ENCODE results near the gene DPYSL4. TPM values are rescaled to one million over a fixed set of nuclear protein-coding genes. Genes with fewer than 3 reads are reported as not detected.
"Not testable (repeated sequence)": the region's sequence is repeated elsewhere in the genome, so short reads cannot be mapped to it uniquely, and the experiment has no call there.

DPYSL4 gene
- polyA plus RNA-seq, 10 donors = 1.6 to 4.9 (median 3.5) TPM

- DNase-seq = no peak
Measured at GRCh38 chr10:132206806-132207535, 20.2 kb downstream of the DPYSL4 start.

DNA sequence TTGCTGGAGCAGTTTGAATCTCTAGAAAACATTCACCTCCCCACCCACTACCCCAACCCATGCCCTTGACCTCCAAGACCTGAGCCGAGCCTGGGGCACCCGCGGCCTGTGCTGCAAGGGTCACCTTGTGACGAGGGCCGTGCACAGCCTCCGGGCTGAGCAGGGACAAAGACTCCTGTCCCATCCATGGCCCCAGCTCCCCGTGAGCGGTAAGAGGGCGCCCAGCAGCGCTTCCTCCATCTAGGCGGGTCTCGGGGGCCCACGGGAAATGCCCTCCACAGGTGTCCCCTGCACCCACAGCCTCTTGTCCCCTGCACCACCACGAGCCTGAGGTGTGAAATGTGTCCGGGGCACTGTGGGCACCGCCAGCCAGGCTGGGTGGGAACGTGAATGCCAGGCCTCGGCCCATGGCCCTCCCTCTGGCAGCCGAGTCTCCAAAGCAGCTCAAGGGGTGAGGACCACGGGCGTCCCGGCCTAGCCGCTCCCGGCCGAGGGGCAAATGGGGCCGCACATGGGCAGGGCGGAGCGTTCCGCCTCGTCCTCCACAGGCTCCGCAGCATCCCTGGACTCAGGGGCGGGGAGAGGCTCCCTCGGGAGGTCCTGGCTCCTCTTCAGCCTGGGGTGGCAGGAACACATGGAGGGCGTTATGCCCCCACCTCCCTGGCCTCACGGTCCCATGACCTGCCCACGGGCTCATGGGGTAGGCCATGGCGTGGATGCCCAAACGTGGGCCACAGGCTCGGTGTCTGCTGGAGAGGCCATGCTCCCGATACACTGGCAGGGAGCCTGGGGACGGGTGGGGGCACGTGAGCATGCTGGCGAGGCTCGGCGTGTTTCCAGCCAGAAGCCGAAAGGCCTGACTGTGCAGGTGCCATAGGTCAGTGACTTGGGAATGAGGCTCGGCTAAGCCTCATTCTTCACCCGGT, 21.1 kb downstream of the DPYSL4 start:
- no peak for DNase-seq

DNA sequence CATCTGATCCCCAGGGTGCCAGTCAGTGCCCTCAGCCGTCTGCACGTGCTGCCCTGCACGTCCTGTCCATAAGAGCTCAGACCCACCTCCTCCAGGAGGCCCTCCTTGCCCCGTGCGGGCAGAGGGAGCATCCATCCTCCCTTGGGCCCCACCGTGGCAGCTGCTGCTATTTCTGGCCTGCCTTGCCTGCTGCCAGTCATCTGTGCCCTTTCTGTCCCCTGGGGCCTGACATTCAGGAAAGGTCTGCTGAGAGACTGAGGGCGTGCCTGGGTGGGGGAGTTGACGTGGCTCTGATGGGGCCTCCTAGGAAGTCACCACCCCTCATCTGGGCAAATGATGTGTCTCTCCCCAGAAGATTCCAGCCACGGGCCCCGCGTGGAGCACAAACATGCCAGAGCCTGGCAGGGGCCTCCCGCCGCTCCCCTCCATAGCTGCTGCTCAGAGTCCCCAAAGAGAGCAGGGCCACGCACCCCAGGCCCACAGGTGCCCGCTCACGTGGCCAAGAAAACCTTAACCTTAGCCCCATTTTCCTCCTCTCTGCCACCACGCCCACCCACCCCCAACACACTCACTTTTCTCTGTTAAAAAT, 21.8 kb downstream of the DPYSL4 start:
- peak; percentile 24 to 33 (median 30) for DNase-seq

- DNase-seq = no peak
Measured at GRCh38 chr10:132209130-132209529, 22.4 kb downstream of the DPYSL4 start.

DNA sequence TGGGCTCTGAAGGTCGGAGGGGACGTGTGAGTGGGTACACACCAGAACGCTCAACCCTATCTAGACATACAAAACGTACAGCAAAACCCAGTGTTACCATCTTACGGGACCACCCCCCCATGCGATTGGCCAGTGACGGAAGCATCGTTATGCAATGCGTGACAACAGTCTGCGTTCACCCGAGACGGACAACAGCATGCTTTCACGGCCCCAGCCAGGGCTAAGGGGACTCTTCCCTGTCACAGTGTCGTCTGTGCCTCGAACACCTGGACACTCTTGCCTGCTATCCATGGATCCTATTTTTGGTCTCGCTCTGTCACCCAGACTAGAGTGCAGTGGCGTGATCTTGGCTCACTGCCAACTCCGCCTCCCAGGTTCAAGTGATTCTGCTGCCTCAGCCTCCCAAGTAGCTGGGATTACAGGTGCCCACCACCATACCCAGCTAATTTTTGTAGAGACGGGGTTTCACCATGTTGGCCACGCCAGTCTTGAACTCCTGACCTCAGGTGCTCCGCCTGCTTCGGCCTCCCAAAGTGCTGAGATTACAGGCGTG, 23.3 kb downstream of the DPYSL4 start:
- no peak for DNase-seq

DNA sequence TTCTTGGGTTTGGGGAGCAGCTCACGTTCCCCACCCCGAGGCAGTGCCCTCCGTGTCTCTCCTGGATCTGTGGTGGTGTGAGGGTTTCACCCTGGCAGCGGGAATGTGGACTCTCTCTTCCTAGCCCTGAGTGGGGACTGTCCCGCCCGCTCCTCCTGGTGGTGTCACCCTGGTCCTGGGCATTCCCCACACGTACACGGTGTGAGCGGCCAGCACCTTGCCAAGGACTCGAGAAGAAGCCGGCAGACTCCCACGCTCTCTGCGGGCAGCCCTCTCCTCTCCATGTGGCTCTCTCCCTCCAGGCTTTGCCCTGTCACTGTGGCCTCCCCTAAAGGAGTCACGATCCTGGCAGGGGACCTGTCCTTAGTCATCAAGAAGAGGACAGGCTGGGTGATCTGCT, 24.0 kb downstream of the DPYSL4 start:
- no peak for DNase-seq

DNA sequence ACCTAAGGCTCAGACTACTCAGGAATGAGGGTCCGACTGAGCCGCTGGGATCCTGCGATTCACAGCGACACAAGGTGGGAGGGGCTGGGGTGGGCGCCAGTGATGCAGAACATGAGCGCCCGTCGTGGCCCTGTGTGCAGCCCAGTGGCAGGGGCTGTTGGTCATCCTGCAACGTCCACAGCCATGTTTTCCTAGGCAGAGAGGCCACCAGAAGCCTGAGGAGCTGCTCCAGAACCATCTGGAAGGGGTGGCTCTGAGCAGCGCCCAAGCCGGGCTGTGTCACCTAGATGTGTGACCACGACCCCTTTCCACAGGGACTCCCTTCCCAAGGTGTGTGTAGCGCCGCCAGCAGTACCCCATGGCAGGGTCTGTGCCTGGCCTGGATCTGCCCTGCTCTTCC, 24.5 kb downstream of the DPYSL4 start:
- DNase-seq = no peak

GRCh38 chr10:132212816-132213215, 26.1 kb downstream of the DPYSL4 start:
- no peak for DNase-seq

- no peak for DNase-seq
Measured at GRCh38 chr10:132213917-132214316, 27.2 kb downstream of the DPYSL4 start.

DNA sequence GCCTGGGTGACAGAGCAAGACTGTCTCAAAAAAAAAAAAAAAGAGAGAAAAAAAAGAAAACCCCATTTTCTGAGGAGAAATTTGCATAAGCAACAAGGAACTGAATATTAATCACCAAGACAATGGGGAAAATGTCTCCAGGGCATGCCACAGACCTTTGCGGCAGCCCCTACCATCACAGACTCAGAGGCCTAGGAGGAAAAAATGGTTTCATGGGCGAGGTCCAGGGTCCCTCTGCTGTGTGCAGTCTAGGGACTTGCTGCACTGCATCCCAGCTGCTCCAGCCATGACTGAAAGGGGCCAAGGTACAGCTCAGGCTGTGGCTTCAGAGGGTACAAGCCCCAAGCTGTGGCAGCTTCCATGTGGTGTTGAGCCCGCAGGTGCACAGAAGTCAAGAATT, 29.7 kb downstream of the DPYSL4 start:
- DNase-seq = not testable (repeated sequence)

- no peak for DNase-seq
Measured at GRCh38 chr10:132219486-132219885, 32.7 kb downstream of the DPYSL4 start.

DNA sequence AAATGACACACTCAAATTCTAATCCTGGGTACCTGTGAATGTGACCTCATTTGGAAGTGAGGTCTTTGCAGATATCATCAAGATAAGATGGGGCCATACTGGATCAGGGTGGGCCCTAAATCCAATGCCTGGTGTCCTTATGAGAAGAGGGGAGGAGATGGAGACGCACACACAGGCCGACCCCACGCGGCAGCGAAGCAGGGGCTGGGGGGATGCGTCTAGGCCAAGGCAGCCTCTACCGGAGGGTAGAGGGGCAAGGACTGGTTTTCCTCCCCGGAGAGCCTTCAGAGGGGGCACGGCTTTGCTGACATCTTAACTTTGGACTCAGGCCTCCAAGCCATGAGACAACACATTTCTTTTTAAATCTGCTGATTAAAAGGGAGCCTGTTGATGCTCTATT, 33.3 kb downstream of the DPYSL4 start:
- no peak for DNase-seq

DNA sequence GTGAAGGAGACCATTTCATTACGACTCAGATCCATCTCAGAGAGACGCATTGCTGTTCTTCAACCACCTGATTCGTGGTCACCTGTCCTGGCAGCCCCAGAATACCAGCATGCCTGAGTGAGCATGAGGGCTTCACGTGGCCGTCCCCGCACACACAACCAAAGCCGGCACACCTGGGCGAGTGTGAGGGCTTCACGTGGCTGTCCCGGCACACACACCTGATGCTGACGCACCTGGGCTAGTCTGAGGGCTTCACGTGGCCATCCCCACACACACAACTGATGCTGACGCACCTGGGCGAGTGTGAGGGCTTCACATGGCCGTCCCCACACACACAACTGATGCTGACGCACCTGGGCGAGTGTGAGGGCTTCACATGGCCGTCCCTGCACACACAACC, 34.2 kb downstream of the DPYSL4 start:
- DNase-seq = not testable (repeated sequence)

DNA sequence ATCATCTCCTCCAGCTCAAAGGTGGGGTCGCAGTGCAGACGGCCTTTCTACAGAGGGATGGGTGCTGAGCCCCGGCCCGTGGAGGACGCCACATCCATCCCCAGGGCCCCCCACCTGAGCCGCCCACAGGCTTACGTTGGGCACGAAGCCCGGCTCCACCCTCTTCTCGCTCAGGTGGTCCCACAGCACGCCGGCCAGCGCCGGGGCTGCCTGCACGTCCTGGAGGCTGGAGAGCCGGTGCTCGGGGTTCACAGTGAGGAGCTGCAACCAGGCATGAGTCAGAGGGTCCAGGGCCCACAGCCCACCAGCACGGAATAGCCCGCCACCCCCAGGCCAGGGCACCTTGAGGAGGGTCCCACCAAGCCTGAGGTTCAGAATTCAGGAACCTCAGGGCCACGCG, 36.0 kb downstream of the DPYSL4 start:
- no peak for DNase-seq

DNA sequence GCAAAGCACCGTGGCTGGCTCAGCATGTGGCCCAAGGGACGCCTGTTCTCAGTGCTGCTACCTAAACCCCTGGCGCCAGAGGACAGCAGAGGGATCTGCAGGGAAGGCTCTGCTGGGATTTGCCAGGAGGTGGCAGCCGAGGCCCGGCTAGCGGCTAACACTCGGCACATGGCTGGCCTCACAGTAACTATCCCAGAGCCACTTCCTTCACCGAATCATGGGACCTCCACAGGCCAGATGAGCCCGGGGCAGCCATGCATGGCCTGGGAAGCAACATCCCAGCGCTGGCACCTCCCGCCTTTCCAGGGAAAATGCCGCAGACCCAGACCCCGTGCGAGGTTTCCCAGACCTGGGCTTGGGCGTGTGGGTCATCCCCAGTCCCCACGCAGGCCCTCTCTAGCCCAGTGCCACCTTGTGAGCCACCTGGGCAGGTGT, 36.4 kb downstream of the DPYSL4 start:
- peak; percentile 46 to 82 (median 74) for DNase-seq

DNA sequence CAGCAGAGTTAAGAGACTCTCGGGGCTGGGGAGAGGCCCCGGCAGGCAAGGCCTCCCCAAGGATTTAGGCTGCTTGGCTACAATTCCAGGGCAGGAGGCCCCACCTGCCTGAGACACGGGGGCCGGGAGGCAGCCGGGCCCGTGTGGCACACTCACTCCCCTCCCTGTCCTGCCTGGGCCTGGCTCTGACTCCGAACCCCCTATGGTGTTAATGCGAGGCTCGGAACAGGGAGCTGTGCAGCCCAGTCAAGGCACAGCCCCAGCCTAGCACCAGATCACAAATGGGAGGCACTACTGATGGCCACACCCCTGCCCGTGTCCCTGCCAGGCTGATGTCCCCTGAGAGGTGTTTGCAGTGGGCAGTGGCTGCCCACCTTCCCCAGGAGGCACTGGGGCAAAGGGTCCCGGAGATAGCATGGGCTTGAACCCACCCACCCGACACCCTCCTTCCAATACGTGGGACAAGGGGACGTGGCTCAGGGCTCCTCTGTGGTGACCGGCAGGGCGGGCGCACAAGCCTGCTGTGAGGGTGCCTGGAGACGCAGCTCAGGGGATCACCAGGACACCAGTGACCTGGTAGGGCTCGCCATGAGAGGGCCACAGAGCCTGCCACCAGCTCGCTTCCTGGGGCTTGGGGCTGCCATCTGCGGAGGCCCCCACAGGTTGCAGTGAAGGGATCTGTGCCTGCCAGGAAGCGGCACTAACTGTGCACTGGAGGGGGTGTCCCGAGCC, 37.0 kb downstream of the DPYSL4 start:
- no peak for DNase-seq

GRCh38 chr10:132224343-132225072, 37.8 kb downstream of the DPYSL4 start:
- DNase-seq = no peak

DNA sequence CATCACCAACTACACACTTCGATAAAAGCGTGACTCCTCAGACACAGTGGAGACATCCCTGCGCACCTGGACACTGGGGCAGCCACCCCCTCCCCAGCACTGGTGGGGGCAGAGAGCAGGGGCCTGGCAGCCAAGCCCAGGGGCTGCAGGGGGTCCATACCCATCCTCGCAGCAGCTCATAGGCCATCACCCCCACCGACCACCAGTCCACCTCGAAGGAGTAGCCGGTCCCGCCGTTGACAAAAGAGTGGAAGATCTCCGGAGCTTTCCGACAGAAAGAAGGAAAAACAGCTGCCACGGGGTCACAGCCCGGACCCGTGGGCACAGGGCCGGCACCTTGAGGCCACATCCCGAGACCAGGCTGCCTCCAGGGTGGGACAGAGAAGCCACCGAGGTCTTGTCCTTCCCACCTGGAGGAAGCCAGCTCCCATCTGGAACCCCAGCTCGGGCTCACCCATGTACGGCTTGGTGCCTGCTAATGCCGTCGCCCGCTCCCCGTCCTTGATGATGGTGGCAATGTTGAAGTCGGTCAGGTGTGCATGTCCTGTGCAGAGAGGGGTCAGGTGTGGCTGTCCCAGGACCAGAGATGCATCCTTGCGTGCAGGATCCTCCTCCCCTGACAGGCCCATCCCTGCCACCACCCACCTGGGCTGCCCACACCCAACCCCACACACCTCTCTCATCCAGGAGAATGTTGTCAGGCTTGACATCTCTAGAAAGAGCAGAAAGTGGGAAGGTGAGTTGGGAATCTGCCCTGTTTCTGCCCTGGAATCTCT, 38.5 kb downstream of the DPYSL4 start:
- no peak for DNase-seq

- no peak for DNase-seq
Measured at GRCh38 chr10:132225849-132226205, 39.1 kb downstream of the DPYSL4 start.

All from muscle of back (tissue), 11 donors.